HG03097 (cell line): ENCODE results near the gene PSMA7.

ENCODE experiments used
- ATAC-seq: cut with Tn5 transposase; IDR thresholded peaks from one replicate; pipeline ENCODE4 v1.9.1; 2021; ENCODE audit not compliant: unreplicated experiment, low FRiP score

PSMA7 gene

DNA sequence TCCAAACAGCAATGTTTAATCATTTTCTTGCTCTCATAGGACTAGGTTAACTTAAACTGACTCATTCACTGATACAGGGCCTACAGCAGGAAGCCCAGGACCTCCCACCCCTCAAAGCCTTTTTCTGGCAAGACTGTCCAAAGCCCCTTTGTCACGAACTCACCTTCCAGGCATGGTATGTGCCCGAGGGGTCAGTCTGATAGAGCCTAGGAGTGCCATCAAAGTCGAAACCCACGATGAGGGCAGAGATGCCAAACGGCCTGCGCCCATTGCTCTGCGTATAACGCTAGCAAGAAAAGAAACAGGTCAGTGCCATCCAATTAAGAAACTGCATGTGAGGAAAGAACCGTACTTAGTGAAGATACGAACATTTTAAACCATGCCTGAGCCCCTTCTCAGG, 4.3 kb downstream of the PSMA7 start:
- no peak for ATAC-seq

DNA sequence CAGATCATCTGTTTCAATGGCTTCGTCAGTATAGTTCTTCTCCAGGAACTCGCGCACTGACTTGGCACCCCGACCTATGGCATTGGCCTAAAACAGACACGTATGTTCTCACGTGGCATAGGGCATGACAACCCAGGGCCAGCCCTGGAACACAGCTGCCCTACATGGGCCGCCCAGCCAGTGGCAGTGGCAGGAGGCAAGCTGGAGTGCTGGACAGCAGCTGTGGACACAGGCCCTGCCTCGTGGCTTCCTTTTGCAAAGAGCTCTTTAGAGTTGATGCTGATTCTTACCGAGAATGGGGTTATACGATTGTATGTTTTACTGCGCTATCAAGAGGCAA, 5.0 kb downstream of the PSMA7 start:
- ATAC-seq = no peak

GRCh38 chr20:62137478-62138203, 5.6 kb downstream of the PSMA7 start:
- no peak for ATAC-seq

DNA sequence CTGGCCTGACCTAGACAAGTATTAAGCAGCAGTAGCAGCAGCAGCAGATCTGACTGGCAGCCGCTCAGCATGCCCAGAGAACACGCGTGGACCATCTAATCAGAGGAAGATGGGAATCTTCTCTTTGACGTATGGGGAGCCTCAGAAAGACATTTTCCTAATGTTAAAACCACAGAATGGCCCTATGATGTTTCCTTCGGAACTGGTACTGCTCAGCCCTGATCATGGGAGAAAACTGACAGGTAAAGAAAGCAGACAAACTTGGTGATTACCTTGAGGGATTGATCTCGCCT, 6.2 kb downstream of the PSMA7 start:
- no peak for ATAC-seq

DNA sequence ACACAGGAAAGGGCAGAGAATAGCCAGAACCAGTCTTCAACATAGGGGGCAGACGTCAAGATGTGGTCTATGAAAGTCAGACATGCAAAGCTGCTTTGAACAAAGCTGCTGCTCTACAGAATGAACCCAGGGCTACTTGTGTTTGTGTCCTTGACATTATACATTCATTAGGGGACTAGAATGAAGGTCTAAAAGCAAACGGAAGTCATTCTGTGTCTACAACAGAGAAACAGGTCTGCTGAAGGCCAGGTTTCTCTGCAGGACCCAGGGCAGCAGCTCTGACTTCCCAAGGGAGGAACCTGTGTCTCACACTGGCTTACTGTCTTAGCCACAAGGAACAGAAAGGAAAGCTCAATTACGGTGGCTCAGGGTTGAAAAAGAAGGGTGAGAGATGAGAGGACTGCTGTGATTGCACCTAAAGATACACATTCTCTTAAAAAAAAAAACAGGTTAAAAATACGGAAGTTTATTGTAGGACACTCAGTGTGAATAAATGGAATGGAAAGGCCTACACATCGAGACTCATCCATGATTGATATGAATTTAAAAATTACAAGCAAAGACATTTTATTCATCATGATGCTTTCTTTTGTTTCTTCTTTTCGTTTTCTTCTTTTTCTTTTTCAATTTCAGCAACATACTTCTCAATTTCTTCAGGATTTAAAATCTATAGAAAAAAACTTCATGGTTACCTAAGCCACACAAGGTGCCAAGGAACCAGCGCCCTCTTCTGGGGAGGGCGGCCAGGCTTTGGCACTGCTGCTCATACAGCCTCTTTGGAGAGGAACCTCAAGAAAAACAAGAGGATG, 6.7 kb downstream of the PSMA7 start:
- ATAC-seq = no peak

DNA sequence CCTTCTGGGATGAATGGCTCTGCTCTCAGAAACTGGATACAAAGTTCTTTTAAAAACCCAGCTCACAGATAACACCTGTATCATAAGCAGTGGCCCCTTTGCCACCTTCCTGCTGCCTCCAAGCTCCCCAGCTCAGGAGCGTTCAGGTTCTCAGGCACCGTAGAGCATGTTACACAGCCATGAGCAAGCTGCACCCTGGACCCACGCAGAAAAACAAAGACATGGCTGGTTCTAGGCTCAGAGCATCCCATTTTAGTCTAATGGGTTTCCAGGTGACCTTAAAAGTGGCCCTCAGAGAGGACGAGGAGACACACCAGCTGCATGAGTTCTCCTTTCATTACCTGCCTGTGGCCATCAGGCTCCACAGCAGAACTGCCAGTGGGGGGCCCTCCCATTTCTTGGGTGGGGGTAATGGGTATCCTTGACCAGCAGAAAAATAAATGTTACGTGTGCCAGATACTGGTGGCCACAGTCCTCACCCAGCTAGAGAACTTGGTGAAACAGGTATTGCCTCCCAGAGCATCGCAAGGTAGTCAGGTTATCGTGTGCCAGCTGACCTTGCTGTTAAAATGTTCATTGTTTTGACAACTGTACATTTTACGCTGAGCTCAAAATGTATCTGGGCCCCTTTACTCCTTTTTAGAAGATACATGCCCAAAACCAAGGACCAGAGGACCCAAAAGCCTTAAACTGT, 7.5 kb downstream of the PSMA7 start:
- no peak for ATAC-seq

GRCh38 chr20:62134735-62135231, 8.4 kb downstream of the PSMA7 start:
- ATAC-seq = no peak

GRCh38 chr20:62133864-62134263, 9.3 kb downstream of the PSMA7 start:
- no peak for ATAC-seq

DNA sequence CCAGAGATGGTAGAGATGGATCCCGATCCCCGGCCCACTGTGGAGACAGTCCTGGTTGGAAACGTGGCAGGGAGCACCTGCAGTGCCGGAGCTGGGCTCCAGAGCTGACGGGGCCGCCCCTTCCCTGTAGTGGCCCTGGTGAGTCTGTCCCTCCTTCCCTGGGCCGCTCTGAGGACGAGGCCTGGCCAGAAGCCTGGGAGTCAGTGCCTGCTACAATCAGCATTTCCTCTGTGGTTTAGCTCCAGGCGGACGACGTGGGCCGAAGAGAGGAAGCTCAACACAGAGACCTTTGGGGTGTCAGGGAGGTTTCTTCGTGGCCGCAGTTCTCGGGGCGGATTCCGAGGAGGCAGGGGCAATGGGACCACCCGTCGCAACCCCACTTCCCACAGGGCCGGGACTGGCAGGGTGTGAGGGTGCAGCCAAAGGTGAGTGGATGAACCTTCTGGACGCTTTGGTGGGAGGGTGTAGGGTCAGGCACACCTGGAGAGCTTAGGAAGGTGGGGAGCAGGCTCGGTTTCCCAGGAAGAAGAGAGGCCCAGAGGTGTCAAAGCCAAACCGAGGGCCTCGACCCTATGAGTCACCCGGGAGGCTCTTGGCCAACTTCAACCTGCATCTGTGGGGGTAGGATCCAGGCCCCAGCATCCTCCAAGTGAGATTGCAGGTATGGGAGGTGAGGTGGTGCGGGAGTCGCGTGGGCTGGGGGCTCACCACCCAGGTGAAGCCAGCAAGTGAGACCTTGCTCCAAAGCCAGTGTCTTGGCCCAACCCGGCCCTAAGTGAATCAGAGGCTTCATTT, 9.9 kb downstream of the PSMA7 start:
- ATAC-seq = no peak

DNA sequence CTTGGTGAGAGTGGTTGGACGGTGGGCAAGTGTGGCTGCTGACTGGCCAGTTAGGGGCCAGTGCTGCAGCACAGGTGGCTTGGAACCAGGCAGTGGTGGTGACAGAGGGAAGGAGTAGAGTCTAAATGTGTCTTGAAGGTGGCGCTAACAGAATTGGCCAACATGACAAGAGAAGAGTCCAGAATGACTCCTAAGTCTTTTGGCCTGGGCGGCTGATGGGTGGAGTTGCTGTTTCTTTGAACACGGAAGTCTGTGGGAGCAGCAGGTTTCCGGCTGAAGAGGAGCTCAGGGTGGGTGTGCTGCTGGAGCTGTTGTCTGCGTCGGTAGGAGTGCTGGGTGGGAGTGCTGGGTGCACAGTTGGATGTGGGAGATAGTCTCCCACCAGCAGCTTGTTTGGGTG, 10.8 kb downstream of the PSMA7 start:
- no peak for ATAC-seq

DNA sequence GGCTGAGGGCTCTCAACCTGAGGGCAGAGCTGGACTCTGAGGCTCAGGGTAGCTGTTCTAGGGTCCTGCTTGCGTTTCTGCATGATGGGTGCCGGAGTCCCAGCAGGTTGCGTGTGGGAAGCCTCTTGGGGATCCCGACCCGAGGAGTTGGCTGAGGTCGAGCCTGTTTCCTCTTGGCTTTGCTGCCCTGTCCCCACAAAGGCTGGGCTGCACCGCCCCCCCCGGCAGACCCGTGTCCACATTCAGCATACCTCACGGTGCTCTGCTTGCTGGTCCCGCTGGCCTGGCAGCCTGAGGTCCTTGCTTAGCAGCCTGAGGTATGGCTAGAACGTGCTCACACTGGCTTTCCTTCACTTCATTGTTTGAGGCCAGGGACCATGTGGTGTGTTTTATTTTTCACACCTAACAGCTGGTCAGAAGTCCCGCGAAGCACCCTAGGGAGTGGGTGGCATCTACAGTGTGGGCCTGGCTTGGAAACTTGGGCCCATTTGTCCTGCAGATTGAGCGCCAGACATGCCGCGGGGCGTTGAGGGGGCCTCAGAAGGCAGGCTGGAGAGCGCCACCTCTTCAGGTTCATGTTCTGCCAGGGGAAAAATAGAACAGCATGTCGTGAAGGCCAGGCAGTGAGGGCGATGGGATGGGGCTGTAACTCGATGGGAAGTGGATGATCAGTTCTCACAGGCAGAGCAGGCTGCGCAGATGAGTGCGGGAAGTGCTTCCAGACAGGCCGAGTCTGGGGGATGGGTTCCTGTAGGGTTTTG, 11.5 kb downstream of the PSMA7 start:
- no peak for ATAC-seq

- ATAC-seq = no peak
These were observed 13.3 kb downstream of the PSMA7 start for GRCh38 chr20:62129731-62130531.

DNA sequence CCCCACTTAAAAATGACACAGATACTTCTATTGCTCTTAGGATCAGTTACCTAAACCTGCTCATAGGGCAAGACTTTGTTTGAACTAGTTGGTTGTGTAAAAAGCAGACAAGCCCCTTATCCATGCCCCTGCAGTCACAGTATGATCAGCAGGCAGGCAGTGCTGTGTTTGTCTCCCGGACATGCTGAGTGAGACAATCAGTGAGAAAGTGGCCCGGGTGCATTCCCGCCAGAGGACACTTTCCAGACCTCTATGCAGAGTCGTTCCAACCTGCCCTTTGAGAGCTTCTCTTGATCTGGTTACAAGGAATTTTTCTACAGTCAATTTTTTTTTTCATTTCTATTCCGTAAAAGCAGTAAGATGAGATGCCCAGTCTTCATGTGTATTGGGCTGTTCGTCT, 14.7 kb downstream of the PSMA7 start:
- no peak for ATAC-seq

DNA sequence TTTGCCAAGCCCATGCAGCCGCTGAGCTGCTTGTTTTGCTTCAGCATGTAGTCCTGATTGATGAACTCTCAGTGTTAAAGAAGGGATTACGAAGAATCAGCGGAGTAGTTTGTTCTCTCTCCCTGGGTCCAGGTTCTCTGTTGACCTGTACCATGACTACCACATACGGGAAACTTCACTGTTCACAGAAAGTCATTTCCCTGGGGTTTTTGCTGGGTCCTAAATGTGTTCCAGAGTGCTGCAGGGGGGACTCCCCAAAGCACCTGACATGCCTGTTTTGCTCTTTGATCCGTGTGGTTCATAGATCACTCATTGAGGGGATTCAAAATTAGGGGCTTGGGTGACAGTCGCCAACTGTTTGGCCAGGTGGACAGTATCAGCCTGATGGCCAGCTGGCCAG, 15.4 kb downstream of the PSMA7 start:
- no peak for ATAC-seq

DNA sequence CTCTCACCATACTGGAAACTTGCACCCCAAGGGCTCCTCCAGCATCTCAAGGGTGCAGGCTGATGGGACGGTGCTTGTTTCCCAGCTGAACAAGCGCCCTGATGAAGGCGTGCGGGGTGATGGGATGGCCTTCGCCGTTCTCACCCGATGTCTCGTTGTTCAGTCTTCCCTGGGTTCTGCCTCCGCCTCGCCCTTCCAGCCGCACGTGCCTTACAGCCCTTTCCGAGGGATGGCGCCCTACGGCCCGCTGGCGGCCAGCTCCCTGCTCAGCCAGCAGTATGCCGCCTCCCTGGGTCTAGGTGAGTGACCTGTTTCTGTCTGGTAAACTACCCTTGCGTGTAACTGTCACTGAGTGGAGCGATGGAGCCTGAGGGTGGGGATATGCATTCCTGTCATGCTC, 17.1 kb downstream of the PSMA7 start:
- ATAC-seq = no peak

GRCh38 chr20:62123450-62124118, 19.6 kb downstream of the PSMA7 start:
- no peak for ATAC-seq

- ATAC-seq = peak; percentile 15
These were observed 20.3 kb downstream of the PSMA7 start for GRCh38 chr20:62122654-62123449.
